ENCODE data around the gene THBS3. TPM values are rescaled to one million over a fixed set of nuclear protein-coding genes. Genes with fewer than 3 reads are reported as not detected.
A peak's percentile ranks its signal among the peaks of the same experiment; 100 is the strongest.

The THBS3 gene
- total and polyA plus RNA-seq, 2 of the 13 experiments (the other 11 are each of a cell fraction or from before 2014, with no cell fraction given) = 0.86 to 3.6 TPM

DNA sequence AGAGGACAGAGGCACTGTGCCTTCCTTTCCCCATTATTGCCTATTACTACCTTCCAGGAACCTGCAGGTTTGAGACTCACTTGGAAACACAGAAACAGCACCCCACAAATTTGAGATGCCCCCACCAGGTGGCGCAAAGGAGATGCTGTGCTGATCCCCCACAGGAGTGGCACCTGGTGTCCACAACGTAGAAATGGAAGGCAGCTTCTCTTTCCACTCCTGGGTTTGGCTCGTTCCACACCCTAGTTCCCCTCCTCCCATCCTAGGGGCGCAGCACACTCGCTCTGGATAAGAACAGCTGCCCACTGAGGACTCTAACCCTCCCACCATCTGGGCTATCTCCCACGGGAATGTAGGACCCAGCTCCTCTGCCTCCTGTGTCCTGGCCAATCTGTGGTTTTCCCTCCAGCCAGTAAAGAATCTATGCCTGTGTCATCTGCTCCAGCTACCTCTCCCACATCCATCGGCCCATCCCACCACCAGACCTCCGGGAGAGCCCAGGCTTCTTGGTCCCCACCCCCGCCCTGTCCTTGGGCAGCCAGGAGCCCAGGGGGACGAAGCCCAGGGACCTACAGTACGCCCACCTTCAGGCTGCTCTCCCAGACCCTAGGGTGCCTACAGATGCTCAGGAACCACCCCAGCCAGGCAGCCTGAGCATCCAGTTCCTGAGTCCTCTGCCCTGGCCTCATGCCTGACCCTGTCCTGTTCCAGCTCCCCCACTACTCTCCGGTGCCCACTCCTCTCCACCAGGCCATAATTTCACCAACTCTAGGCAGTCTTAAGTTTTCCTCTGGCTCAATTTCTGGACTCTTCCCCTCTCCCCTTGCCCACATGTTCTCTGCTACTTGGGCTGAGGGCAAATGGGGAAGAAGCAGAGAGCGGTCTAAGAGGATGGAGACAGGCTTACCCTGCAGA lies 549 bp downstream of the THBS3 start (continued):
- TF ChIP-seq, protein P1, sequence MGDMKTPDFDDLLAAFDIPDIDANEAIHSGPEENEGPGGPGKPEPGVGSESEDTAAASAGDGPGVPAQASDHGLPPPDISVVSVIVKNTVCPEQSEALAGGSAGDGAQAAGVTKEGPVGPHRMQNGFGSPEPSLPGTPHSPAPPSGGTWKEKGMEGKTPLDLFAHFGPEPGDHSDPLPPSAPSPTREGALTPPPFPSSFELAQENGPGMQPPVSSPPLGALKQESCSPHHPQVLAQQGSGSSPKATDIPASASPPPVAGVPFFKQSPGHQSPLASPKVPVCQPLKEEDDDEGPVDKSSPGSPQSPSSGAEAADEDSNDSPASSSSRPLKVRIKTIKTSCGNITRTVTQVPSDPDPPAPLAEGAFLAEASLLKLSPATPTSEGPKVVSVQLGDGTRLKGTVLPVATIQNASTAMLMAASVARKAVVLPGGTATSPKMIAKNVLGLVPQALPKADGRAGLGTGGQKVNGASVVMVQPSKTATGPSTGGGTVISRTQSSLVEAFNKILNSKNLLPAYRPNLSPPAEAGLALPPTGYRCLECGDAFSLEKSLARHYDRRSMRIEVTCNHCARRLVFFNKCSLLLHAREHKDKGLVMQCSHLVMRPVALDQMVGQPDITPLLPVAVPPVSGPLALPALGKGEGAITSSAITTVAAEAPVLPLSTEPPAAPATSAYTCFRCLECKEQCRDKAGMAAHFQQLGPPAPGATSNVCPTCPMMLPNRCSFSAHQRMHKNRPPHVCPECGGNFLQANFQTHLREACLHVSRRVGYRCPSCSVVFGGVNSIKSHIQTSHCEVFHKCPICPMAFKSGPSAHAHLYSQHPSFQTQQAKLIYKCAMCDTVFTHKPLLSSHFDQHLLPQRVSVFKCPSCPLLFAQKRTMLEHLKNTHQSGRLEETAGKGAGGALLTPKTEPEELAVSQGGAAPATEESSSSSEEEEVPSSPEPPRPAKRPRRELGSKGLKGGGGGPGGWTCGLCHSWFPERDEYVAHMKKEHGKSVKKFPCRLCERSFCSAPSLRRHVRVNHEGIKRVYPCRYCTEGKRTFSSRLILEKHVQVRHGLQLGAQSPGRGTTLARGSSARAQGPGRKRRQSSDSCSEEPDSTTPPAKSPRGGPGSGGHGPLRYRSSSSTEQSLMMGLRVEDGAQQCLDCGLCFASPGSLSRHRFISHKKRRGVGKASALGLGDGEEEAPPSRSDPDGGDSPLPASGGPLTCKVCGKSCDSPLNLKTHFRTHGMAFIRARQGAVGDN (CRISPR knock-in tag; IDR thresholded peaks at IDR 0.05) = peak; percentile 40
- TF ChIP-seq ZNF326 (CRISPR knock-in tag; IDR thresholded peaks at IDR 0.05; ENCODE audit: borderline replicate concordance) = no peak
- no peak for TF ChIP-seq SMAD1 (CRISPR knock-in tag; IDR thresholded peaks at IDR 0.05; ENCODE audit: borderline replicate concordance, low read depth)
- TF ChIP-seq, protein P2, sequence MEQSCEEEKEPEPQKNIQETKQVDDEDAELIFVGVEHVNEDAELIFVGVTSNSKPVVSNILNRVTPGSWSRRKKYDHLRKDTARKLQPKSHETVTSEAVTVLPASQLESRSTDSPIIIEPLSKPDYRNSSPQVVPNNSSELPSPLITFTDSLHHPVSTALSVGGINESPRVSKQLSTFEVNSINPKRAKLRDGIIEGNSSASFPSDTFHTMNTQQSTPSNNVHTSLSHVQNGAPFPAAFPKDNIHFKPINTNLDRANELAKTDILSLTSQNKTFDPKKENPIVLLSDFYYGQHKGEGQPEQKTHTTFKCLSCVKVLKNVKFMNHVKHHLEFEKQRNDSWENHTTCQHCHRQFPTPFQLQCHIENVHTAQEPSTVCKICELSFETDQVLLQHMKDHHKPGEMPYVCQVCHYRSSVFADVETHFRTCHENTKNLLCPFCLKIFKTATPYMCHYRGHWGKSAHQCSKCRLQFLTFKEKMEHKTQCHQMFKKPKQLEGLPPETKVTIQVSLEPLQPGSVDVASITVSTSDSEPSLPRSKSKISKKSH (CRISPR knock-in tag; IDR thresholded peaks at IDR 0.05; ENCODE audit: borderline replicate concordance) = 0 out of 2 replicates have a peak, but pooled peaks have one; percentile 40
- TF ChIP-seq, protein P3, sequence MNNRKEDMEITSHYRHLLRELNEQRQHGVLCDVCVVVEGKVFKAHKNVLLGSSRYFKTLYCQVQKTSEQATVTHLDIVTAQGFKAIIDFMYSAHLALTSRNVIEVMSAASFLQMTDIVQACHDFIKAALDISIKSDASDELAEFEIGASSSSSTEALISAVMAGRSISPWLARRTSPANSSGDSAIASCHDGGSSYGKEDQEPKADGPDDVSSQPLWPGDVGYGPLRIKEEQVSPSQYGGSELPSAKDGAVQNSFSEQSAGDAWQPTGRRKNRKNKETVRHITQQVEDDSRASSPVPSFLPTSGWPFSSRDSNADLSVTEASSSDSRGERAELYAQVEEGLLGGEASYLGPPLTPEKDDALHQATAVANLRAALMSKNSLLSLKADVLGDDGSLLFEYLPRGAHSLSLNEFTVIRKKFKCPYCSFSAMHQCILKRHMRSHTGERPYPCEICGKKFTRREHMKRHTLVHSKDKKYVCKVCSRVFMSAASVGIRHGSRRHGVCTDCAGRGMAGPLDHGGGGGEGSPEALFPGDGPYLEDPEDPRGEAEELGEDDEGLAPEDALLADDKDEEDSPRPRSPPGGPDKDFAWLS (CRISPR knock-in tag; IDR thresholded peaks at IDR 0.05; ENCODE audit: borderline replicate concordance) = no peak
- TF ChIP-seq, protein P4, sequence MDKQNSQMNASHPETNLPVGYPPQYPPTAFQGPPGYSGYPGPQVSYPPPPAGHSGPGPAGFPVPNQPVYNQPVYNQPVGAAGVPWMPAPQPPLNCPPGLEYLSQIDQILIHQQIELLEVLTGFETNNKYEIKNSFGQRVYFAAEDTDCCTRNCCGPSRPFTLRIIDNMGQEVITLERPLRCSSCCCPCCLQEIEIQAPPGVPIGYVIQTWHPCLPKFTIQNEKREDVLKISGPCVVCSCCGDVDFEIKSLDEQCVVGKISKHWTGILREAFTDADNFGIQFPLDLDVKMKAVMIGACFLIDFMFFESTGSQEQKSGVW (CRISPR knock-in tag; IDR thresholded peaks at IDR 0.05; ENCODE audit: borderline replicate concordance) = no peak
- TF ChIP-seq DPF2 (CRISPR knock-in tag; IDR thresholded peaks at IDR 0.05; ENCODE audit: borderline replicate concordance, low read depth) = no peak
- TF ChIP-seq, protein P5, sequence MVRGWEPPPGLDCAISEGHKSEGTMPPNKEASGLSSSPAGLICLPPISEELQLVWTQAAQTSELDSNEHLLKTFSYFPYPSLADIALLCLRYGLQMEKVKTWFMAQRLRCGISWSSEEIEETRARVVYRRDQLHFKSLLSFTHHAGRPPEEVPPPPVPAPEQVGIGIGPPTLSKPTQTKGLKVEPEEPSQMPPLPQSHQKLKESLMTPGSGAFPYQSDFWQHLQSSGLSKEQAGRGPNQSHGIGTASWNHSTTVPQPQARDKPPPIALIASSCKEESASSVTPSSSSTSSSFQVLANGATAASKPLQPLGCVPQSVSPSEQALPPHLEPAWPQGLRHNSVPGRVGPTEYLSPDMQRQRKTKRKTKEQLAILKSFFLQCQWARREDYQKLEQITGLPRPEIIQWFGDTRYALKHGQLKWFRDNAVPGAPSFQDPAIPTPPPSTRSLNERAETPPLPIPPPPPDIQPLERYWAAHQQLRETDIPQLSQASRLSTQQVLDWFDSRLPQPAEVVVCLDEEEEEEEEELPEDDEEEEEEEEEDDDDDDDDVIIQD (CRISPR knock-in tag; IDR thresholded peaks at IDR 0.05; ENCODE audit: low read depth) = no peak
- TF ChIP-seq ZNF746 (CRISPR knock-in tag; IDR thresholded peaks at IDR 0.05) = no peak
- TF ChIP-seq, protein P6, sequence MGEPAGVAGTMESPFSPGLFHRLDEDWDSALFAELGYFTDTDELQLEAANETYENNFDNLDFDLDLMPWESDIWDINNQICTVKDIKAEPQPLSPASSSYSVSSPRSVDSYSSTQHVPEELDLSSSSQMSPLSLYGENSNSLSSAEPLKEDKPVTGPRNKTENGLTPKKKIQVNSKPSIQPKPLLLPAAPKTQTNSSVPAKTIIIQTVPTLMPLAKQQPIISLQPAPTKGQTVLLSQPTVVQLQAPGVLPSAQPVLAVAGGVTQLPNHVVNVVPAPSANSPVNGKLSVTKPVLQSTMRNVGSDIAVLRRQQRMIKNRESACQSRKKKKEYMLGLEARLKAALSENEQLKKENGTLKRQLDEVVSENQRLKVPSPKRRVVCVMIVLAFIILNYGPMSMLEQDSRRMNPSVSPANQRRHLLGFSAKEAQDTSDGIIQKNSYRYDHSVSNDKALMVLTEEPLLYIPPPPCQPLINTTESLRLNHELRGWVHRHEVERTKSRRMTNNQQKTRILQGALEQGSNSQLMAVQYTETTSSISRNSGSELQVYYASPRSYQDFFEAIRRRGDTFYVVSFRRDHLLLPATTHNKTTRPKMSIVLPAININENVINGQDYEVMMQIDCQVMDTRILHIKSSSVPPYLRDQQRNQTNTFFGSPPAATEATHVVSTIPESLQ (CRISPR knock-in tag; conservative IDR thresholded peaks at IDR 0.05) = no peak
- TF ChIP-seq MAZ (IDR thresholded peaks at IDR 0.05; ENCODE audit: borderline replicate concordance, low read depth, low read length) = no peak; the same call in 1 of the 2 replicates
- 0 out of 2 replicates have a peak, but pooled peaks have one; percentile 21 for TF ChIP-seq MAZ (CRISPR knock-in tag; IDR thresholded peaks at IDR 0.05; ENCODE audit: low read depth)
